ENCODE data around the gene FCSK. TPM values are rescaled to one million over a fixed set of nuclear protein-coding genes. Genes with fewer than 3 reads are reported as not detected.

Gene FCSK
- polyA plus RNA-seq, 1 experiment: 4.0 TPM

- Histone ChIP-seq H3K27ac (ENCODE audit: low read depth, low read length) (peak overlapping the region; percentile 69), H3K4me3 (ENCODE audit: low read depth, low read length) (no peak overlapping the region), H3K9me3 (ENCODE audit: control insufficient read depth, insufficient read depth, low read length) (no peaks in the 10 kb centered on the region), H3K27me3 (ENCODE audit: control insufficient read depth, insufficient read depth, low read length) (no peaks in the 10 kb centered on the region)
- POLR2A ChIA-PET: interaction anchor here (0.6 to 1.1 kb wide), 5 partner anchors 11 to 71 kb away, joined by 3 to 12 read pairs (median 7); partner anchors contain the start of gene ST3GAL2
- TF ChIP-seq CTCF (IDR thresholded peaks at IDR 0.05; ENCODE audit: low read depth, low read length): no peak
- CTCF ChIA-PET: interaction anchor here (0.6 kb wide), 1 partner anchor 151 kb away, joined by 5 read pairs; no protein-coding TSS in a partner anchor
- no peak for DNase-seq (ENCODE audit: low read depth, low spot score)
These were observed 26.6 kb upstream of the FCSK start for GRCh38 chr16:70427786-70428177.

GRCh38 chr16:70428178-70428998 is 26.0 kb upstream of the FCSK start:
- Histone ChIP-seq H3K27ac (ENCODE audit: low read depth, low read length) (peak overlapping the region; percentile 69), H3K27me3 (ENCODE audit: control insufficient read depth, insufficient read depth, low read length) (no peaks in the 10 kb centered on the region), H3K9me3 (ENCODE audit: control insufficient read depth, insufficient read depth, low read length) (no peaks in the 10 kb centered on the region), H3K4me3 (ENCODE audit: low read depth, low read length) (peak overlapping the region; percentile 22)
- DNase-seq (ENCODE audit: low read depth, low spot score): peak; percentile 87
- CTCF ChIA-PET: interaction anchor here (0.6 kb wide), 1 partner anchor 151 kb away, joined by 5 read pairs; no protein-coding TSS in a partner anchor
- POLR2A ChIA-PET: interaction anchor here (0.6 to 1.1 kb wide), 4 partner anchors 10 to 72 kb away, joined by 3 to 12 read pairs (median 6); partner anchors contain the start of gene ST3GAL2
- TF ChIP-seq CTCF (IDR thresholded peaks at IDR 0.05; ENCODE audit: low read depth, low read length): no peak

- POLR2A ChIA-PET: interaction anchor here (0.7 kb wide), 1 partner anchor 49 kb away, joined by 13 read pairs; no protein-coding TSS in a partner anchor
These were observed 24.3 kb upstream of the FCSK start for GRCh38 chr16:70429888-70430666.

DNA sequence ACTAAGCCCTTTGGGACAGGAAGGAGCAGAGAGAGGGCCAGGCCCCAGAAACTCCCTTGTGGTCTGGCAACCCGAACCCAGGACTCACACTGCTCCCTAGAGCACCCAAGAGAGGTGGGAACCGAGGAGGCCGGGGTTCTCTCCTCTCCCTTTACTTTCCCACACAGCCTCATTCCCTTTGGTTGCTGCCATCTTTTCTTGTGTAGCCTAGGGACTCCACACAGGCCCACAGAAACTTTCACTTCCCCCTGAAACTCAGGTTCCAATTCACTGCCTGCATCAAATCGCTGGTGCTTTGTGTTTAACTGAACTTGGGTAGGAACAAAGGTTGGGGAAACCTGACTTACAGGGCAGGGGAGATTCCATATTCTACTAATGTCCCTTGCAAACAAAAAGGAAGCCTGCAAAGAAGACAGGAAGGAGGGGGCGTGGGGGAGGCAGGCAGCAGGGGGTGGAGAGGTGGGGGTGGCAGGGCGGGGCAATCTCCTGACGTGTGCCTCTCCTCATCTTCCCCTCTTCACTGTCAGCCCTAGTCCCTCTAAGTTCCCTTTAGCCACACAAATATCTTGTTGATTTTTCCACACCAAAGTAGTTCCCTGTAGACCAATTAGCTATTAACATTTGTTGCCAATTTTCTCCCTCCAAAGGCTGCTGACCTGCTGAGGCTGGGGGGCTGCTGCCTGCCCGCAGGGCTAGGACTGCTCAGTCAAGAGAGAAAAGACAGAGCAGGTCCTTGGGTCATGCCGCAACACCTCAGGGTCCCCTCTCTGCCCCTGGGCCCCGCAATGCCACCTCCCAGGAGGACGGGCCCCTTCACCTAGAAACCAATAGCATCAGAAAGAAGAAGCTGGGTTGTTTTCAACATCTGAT is 23.5 kb upstream of the FCSK start:
- H3K27ac ChIP-seq (ENCODE audit: low read depth, low read length): peak overlapping the region; percentile 52
- CTCF ChIA-PET: no interaction called here
- no peak overlapping the region for H3K4me3 ChIP-seq (ENCODE audit: low read depth, low read length)
- POLR2A ChIA-PET: interaction anchor here (0.6 to 3.3 kb wide), 2 partner anchors 22 to 50 kb away, joined by 9 to 15 read pairs; no protein-coding TSS in a partner anchor
- H3K9me3 ChIP-seq (ENCODE audit: control insufficient read depth, insufficient read depth, low read length): no peaks in the 10 kb centered on the region
- no peak for DNase-seq (ENCODE audit: low read depth, low spot score)
- H3K27me3 ChIP-seq (ENCODE audit: control insufficient read depth, insufficient read depth, low read length): no peaks in the 10 kb centered on the region
- TF ChIP-seq CTCF (IDR thresholded peaks at IDR 0.05; ENCODE audit: low read depth, low read length): no peak

More at GRCh38 chr16:70429888-70430666, 24.3 kb upstream of the FCSK start:
- TF ChIP-seq CTCF (IDR thresholded peaks at IDR 0.05; ENCODE audit: low read depth, low read length): no peak
- CTCF ChIA-PET: no interaction called here
- no peak for DNase-seq (ENCODE audit: low read depth, low spot score)
- no peaks in the 10 kb centered on the region for H3K27me3 ChIP-seq (ENCODE audit: control insufficient read depth, insufficient read depth, low read length)
- no peaks in the 10 kb centered on the region for H3K9me3 ChIP-seq (ENCODE audit: control insufficient read depth, insufficient read depth, low read length)
- no peak overlapping the region for H3K4me3 ChIP-seq (ENCODE audit: low read depth, low read length)
- peak overlapping the region; percentile 52 for H3K27ac ChIP-seq (ENCODE audit: low read depth, low read length)
